Tibial artery (tissue), 4 donors: Measurements from ENCODE around the gene TMEM191C.
"Not testable (repeated sequence)": the region's sequence is repeated elsewhere in the genome, so short reads cannot be mapped to it uniquely, and the experiment has no call there.

Experiments
- DNase-seq, 2 donors: peaks; one replicate each; pipeline ENCODE4 v3.0.0-alpha.2; 2019
- H3K27ac ChIP-seq, 2 donors: fragments of 200-600 bp; sonication (generic) in 1 of 2; 1 replicate in 1 of 2; 2 replicates in 1 of 2; pipeline ENCODE4 v1.5.1; 2018 to 2019; ENCODE audit warnings: mild to moderate bottlenecking in 1 of 2
- H3K27me3 ChIP-seq, 2 donors: fragments of 200-600 bp; sonication (generic) in 1 of 2; one replicate each; pipeline versions ENCODE4 v1.5.1 to v1.6.0; 2016 to 2019
- H3K36me3 ChIP-seq, 3 donors: fragments of 200-600 bp; sonication (generic) in 2 of 3; one replicate each; pipeline ENCODE4 v1.5.1; 2016 to 2019; ENCODE audit warnings: mild to moderate bottlenecking in 2 of 3
- H3K4me1 ChIP-seq, 4 donors: fragments of 200-600 bp; sonication (generic) in 2 of 4; 1 replicate in 3 of 4; 2 replicates in 1 of 4; pipeline ENCODE4 v1.5.1; 2016 to 2019
- H3K4me3 ChIP-seq, 2 donors: fragments of 200-600 bp; sonication (generic) in 1 of 2; 1 replicate in 1 of 2; 2 replicates in 1 of 2; pipeline ENCODE4 v1.5.1; 2018 to 2019; ENCODE audit warnings: mild to moderate bottlenecking in 2 of 2
- H3K9me3 ChIP-seq, 3 donors: fragments of 200-600 bp; sonication (generic) in 1 of 3; one replicate each; pipeline ENCODE4 v1.5.1; 2016 to 2019
- intact Hi-C: fragments of 100-400 bp; cut with DNase I; formaldehyde crosslinking; loops from one replicate; pipeline ENCODE4 v1.15.0; 2023; ENCODE audit warnings: low total_unique reads
- TF ChIP-seq, protein P1 (sequence below), 2 experiments: fragments of 200-600 bp in 1 of 2; fragments of 450-650 bp in 1 of 2; IDR thresholded peaks; one replicate each; pipeline ENCODE4 v1.5.1; 2017 to 2019; ENCODE audit warnings: antibody characterized with exemption in 2 of 2, mild to moderate bottlenecking in 1 of 2, moderate library complexity in 1 of 2

Gene TMEM191C

DNA sequence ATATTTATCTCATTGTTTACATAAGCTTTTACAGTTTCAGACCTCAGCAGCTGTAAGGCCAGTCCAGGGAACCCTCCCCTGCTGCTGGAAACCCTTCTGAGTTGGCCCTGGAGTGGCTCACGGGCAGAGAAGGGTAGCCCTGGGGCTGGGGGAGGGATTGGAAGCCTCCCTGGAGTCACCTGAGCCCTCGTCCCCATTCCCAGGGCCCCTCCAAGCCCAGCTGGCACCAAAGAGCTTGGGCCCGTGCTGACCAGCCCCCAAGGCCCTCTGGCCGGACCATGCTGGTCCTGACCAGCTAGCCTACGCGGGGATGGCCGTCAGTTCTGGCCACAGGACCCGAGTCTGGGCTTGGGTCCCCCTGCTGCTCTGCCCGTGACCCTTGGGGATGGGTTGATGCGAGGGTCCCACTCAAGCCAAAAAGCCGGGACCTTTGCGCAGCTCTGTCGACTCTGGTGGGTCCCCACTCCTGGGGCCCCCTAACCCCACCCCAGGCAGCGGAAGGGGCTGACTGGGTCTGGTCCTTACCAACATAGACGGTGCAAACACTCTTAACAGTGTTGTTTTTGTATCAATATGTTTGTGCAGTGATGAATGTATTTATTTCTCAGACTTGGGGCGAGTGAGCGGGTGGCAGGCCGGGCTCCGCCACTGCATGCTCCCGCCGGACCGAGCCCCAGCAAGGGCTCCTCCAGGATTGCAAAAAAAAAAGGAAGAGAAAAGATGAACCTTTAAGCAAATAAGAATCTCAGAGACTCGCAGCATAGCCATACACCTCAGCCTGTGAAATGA is 17.5 kb upstream of the TMEM191C start:
- H3K27me3 ChIP-seq, result no peaks in the 10 kb centered on the region
- H3K4me1 ChIP-seq, result no peaks in the 10 kb centered on the region
- peak; percentile 7 to 55 for DNase-seq
- TF ChIP-seq, protein P1, sequence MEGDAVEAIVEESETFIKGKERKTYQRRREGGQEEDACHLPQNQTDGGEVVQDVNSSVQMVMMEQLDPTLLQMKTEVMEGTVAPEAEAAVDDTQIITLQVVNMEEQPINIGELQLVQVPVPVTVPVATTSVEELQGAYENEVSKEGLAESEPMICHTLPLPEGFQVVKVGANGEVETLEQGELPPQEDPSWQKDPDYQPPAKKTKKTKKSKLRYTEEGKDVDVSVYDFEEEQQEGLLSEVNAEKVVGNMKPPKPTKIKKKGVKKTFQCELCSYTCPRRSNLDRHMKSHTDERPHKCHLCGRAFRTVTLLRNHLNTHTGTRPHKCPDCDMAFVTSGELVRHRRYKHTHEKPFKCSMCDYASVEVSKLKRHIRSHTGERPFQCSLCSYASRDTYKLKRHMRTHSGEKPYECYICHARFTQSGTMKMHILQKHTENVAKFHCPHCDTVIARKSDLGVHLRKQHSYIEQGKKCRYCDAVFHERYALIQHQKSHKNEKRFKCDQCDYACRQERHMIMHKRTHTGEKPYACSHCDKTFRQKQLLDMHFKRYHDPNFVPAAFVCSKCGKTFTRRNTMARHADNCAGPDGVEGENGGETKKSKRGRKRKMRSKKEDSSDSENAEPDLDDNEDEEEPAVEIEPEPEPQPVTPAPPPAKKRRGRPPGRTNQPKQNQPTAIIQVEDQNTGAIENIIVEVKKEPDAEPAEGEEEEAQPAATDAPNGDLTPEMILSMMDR (IDR thresholded peaks at IDR 0.05), result no peak
- H3K4me3 ChIP-seq, result no peak overlapping the region
- no peak overlapping the region for H3K27ac ChIP-seq
- H3K36me3 ChIP-seq, result peaks cover 0 to 41% (median 23%) of the 10 kb centered on the region in 3 donors
- H3K9me3 ChIP-seq, result no peaks in the 10 kb centered on the region
- intact Hi-C loops, result no loop called here

DNA sequence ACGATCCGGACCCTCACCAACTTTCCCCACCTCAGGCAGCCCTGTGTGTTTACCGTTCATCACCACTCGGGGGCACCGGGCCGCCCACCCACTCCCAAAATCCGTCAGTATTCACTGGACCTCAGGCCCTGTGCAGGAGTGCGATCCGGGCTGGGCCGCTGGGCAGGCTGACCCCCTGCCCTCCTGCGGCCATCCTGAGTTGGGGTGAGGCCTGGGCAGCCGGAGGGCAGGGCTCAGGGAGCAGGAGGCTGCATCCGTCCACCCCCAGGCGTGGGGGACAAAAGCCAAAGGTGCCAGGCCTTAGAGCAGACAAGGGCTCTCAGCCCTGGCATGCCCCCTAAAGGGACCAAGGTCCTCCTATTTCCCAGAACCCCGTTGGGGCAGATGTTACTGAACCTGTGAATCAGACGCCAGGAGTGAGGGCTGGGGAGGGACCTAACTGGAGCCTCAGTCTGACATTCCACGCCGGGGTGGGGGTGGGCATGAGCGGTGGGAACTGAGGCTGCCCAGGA is 16.8 kb upstream of the TMEM191C start:
- H3K9me3 ChIP-seq, result no peaks in the 10 kb centered on the region
- peaks cover 0 to 35% (median 17%) of the 10 kb centered on the region in 3 donors for H3K36me3 ChIP-seq
- TF ChIP-seq, protein P1 (IDR thresholded peaks at IDR 0.05), result no peak
- no peak overlapping the region for H3K4me3 ChIP-seq
- intact Hi-C loops, result no loop called here
- no peak overlapping the region for H3K27ac ChIP-seq
- no peaks in the 10 kb centered on the region for H3K4me1 ChIP-seq
- DNase-seq, result peak in 1 of 2 donors; percentile 42
- no peaks in the 10 kb centered on the region for H3K27me3 ChIP-seq

DNA sequence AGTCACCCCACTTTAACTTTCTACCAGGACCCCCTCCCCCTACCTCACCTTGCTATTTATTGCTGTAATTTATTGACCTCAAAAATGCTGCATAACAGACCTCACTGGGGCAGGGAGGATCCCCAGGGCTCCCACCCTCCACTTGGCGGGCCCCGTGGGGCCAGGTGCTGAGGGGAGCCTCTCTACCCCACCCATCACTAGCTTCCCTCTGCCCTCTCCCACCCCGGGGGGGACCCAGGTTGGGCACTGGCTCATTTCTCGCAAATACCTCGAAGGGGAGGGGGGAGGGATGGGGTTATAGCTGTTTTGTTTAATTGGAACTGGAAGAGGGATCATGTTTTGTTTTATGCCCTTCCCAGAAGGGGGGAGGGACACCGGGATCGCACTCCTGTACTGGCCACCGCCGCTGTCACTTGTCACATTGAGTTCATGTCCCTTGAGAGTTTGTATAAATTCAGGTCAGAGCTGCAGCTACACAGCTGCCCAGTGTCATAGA is 16.3 kb upstream of the TMEM191C start:
- intact Hi-C loops, result no loop called here
- peak in 1 of 2 donors; percentile 53 for DNase-seq
- no peaks in the 10 kb centered on the region for H3K4me1 ChIP-seq
- H3K36me3 ChIP-seq, result peaks cover 0 to 29% (median 11%) of the 10 kb centered on the region in 3 donors
- H3K27me3 ChIP-seq, result no peaks in the 10 kb centered on the region
- H3K27ac ChIP-seq, result no peak overlapping the region
- no peak overlapping the region for H3K4me3 ChIP-seq
- TF ChIP-seq, protein P1 (IDR thresholded peaks at IDR 0.05), result no peak
- no peaks in the 10 kb centered on the region for H3K9me3 ChIP-seq

DNA sequence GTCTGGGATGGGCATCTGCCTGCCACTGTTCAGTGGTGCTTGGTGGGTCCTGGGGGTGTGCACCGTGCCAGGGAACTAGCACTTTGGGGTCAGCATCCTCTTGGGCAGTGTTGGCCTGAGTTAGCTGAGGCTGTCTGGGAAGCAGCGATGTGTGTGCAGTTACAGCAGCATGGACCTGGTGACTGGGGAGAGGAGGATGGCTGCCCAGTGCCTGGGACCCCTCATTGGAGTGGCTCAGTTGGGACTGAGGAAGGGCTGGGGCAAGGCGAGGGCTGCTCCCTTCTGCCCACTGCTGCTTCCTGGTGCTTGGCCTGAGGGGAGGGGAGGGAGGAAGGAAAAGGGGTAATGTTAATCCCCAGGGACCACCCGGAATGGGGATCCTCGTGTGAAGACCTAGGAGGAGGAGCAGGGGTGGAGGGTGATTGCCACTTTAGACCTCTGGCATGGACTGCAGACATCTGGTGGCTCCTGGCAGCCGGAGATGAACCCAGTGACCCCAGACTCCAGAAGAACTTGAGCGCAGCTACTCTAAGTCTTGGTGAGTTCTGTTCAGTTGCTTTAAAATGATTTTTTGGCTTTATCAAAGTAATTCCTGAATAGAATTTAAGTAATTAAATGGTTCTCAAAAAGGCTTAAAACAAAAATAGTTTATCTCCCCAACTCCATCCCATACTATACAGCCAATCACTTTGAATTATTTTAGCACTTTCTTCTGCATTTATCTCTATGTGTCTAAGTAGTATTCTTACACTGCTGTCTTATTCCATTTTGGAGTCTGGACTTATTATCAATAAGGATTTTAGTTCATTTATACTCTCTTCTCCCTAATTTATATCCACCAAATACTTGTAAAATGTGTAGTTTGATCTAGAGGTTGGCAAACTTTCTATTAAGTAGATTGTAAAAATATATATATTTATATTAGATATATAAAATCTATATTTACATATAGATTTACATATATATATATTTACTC is 15.4 kb upstream of the TMEM191C start:
- TF ChIP-seq, protein P1 (IDR thresholded peaks at IDR 0.05), result no peak
- no peaks in the 10 kb centered on the region for H3K4me1 ChIP-seq
- H3K27me3 ChIP-seq, result no peaks in the 10 kb centered on the region
- peak in 1 of 2 donors; percentile 33 for DNase-seq
- H3K9me3 ChIP-seq, result no peaks in the 10 kb centered on the region
- intact Hi-C loops, result no loop called here
- H3K4me3 ChIP-seq, result no peak overlapping the region
- H3K36me3 ChIP-seq, result peaks cover 0 to 20% (median 2%) of the 10 kb centered on the region in 3 donors
- H3K27ac ChIP-seq, result no peak overlapping the region

DNA sequence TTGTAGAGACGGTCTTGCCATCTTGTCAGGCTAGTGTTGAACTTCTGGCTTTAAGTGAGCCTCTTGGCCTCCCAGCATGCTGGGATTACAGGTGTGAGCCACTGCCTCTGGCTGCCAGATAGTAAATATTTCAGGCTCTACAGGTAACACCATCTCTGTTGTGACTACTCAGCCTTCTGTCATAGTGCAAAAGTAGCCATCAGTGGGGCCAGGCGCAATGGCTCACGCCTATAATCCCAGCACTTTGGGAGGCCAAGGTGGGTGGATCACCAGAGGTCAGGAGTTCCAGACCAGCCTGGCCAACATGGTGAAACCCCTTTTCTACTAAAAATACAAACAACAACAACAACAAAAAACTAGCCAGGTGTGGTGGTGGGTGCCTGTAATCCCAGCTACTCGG is 14.5 kb upstream of the TMEM191C start:
- H3K4me1 ChIP-seq, H3K4me3 ChIP-seq, H3K27ac ChIP-seq, intact Hi-C loops, H3K27me3 ChIP-seq, H3K9me3 ChIP-seq: not testable (repeated sequence)
- DNase-seq, result peak in 1 of 2 donors; percentile 54
- H3K36me3 ChIP-seq, result peaks cover 0 to 12% (median 0%) of the 10 kb centered on the region in 3 donors

DNA sequence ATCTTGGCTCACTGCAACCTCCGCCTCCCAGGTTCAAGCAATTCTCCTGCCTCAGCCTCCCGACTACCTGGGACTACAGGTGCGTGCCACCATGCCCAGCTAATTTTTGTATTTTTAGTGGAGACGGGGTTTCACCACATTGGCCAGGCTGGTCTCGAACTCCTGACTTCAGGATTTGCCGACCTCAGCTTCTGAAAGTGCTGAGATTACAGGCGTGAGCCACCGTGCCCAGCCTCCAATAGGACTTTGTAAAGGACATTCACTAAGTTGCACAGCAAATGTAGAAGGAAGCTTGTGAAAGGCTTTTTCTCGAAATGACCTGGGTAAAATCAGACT is 12.2 kb upstream of the TMEM191C start:
- peak in 1 of 2 donors; percentile 17 for DNase-seq
- H3K27me3 ChIP-seq, H3K36me3 ChIP-seq, H3K4me1 ChIP-seq, H3K27ac ChIP-seq, intact Hi-C loops, H3K4me3 ChIP-seq, H3K9me3 ChIP-seq: not testable (repeated sequence)
